GM10266 (cell line): ENCODE data around the gene SLC6A6.

ENCODE experiments used
- DNase-seq: peaks from one replicate; pipeline ENCODE4 v3.0.0; 2012; ENCODE audit errors: extremely low spot score
- TF ChIP-seq, protein P1 (sequence below): IDR thresholded peaks from 2 replicates; pipeline ENCODE4 v1.5.1; 2012; ENCODE audit warnings: mild to moderate bottlenecking, low read depth; ENCODE audit not compliant: control insufficient read depth, insufficient read depth; ENCODE audit errors: missing control alignments

Gene SLC6A6

DNA sequence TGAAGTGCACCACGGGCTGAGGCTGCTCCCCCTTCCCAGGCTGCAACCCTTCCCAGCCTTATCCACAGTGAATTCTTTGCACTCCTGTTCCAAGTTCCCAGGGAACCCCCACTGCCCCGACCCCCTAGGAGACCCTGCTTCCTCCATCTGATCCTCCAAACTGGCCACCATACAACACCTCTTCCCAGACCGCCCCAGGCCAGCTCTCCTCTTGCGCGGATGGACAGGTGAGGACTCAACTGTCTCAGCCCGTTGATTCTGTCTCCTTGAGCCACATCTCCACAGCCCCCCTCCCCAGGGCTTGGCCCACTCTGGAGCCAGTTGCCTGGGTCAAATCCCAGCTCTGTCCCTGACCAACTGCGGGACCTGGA is 116.0 kb downstream of the SLC6A6 start:
- DNase-seq = no peak
- TF ChIP-seq, protein P1, sequence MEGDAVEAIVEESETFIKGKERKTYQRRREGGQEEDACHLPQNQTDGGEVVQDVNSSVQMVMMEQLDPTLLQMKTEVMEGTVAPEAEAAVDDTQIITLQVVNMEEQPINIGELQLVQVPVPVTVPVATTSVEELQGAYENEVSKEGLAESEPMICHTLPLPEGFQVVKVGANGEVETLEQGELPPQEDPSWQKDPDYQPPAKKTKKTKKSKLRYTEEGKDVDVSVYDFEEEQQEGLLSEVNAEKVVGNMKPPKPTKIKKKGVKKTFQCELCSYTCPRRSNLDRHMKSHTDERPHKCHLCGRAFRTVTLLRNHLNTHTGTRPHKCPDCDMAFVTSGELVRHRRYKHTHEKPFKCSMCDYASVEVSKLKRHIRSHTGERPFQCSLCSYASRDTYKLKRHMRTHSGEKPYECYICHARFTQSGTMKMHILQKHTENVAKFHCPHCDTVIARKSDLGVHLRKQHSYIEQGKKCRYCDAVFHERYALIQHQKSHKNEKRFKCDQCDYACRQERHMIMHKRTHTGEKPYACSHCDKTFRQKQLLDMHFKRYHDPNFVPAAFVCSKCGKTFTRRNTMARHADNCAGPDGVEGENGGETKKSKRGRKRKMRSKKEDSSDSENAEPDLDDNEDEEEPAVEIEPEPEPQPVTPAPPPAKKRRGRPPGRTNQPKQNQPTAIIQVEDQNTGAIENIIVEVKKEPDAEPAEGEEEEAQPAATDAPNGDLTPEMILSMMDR = no peak

DNA sequence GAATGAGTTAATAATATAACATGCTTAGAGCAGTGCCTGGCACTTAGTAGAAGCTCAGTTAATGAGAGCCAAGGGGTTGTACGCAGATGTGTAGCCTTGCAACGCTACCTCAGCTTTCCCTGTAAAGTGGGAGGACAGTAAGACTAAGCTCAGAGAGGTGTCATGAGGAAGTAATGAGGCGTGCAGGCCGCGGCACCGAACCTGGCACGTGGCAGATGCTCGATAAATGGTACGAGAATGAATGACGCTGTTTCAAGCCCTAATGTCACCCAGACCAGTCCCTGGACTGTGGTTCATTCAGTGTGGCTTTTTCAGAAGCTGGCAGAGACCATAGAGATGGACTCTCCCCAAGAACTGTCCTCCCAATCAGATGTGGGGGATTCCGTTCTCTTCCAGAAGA is 116.5 kb downstream of the SLC6A6 start:
- TF ChIP-seq, protein P1 = no peak
- no peak for DNase-seq

DNA sequence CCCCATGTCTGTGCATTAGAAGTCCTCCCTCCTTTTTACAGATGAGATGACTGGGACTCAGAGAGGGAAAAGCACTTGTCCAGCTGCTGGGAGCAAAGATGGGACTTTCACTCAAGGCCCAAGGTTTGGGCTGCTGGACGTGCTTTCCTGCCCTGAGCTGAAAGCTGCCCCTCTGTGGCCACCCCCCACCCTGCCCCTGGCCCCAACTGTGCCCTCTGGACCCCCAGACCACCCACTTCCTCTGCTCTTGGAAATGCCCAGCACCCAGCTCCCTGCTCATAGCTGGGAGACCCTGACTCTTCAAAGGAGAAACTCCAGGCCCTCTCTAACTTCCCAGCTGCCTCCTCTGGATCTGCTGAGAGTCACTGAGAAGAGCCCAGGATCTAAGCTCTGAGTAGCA is 117.0 kb downstream of the SLC6A6 start:
- TF ChIP-seq, protein P1 = no peak
- no peak for DNase-seq

DNA sequence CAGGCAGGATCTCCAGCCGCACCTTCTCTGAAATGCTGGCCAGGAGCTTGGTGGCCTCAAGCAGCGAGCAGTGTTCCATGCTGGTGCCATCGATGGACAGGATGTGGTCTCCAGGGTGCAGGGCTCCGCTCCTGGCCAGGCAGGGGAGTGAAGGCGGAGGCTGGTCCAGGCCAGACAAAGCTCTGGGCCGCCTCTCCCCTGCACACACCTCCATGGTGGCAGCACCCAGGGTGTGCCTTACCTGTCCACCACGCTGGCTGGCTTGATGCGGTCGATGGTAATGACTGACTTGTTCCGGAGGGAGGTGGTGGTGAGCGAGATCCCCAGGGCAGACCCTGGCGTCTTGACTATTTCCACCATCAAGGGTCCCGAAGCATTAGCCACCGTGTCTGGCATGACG is 117.7 kb downstream of the SLC6A6 start:
- DNase-seq = no peak
- TF ChIP-seq, protein P1 = no peak

DNA sequence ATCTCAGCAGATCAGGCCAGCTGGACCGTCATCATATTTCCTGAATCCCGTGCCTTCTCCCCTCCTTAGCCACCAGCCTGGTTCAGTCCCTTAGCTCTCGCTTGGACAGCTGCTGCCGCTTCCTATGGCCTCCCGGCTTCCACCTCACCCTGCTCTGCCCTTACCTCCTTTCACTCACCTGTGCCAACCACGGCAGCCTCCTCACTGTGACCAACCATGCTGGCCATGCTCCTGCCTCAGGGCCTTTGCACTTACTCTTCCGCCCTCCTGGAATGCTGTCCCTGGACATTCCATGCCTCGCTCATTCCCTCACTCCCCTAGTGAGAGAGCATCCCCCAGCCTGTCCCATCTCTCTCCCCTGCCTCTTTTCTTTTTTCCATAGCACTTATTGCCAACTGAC is 118.6 kb downstream of the SLC6A6 start:
- TF ChIP-seq, protein P1 = no peak

DNA sequence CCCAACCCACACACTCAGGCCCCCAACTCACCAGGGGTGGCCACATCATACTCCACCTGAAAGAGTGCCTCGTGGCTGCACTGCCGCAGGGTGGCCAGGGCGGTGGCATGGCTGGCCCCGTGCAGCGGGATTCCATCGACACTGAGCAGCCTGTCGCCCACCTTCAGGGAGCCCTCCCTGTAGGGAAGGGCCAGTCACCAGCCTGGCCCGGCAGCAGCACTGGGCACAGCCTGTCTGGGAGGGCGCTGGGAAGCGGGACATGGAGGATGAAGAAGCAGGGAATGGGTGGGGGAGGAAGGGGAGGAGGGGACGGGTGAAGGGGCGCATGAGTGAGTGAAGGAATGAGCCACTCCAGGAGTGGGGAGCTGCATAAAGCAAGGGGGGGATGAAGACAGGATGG is 119.2 kb downstream of the SLC6A6 start:
- TF ChIP-seq, protein P1 = no peak
- no peak for DNase-seq

More for the DNA sequence above, 118.6 kb downstream of the SLC6A6 start:
- DNase-seq = no peak

DNA sequence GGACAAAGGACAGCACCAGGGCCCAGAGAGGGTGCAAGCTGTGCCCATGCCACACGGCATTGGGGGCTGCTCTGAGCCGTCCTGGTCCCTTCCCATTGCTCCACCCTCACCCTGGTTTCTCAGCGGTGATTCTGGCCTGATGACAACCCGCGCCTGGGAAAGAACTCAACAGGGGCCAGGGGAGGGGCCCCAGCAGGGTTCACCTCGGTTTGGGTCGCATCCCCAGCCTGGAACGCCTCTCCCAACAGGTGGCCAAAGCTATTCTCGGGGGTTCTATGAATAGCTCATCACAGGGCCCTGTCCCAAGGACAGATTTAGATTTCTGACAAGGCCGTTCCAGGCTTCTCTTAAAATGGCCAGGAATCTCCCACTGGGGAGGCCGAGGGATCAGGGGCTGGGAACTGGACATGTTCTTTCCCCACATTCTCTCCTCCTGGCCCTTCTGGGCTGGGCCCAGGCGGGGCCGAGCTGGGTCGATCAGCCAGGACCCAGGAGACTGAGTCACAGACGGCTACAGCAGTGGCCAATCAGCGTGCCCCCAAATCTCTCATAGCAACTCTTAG is 119.8 kb downstream of the SLC6A6 start:
- TF ChIP-seq, protein P1 = no peak
- no peak for DNase-seq
